ENCODE data around the gene NEK1.

NEK1 gene

GRCh38 chr4:169611991-169612870, at the start of gene NEK1:
Gene NEK1 (minus strand): TSS chr4:169612583. CDS start chr4:169602630, 9,953 bp downstream.
- no peak for FAIRE-seq

GRCh38 chr4:169661761-169662160, 49.4 kb upstream of the NEK1 start:
- no peak for FAIRE-seq

- no peak for FAIRE-seq
These were observed 48.5 kb upstream of the NEK1 start for GRCh38 chr4:169660929-169661328.

GRCh38 chr4:169659716-169660670, 47.6 kb upstream of the NEK1 start:
- peak; percentile 13 for FAIRE-seq

- FAIRE-seq, result no peak
These were observed 46.8 kb upstream of the NEK1 start for GRCh38 chr4:169658975-169659715.

GRCh38 chr4:169658196-169658595, 45.8 kb upstream of the NEK1 start:
- FAIRE-seq, result no peak

GRCh38 chr4:169657470-169658107, 45.2 kb upstream of the NEK1 start:
- no peak for FAIRE-seq

- no peak for FAIRE-seq
These were observed 43.0 kb upstream of the NEK1 start for GRCh38 chr4:169655401-169655800.

GRCh38 chr4:169652535-169652934, 40.2 kb upstream of the NEK1 start:
- FAIRE-seq, result no peak

- FAIRE-seq, result no peak
These were observed 38.0 kb upstream of the NEK1 start for GRCh38 chr4:169650227-169650936.

- no peak for FAIRE-seq
These were observed 37.3 kb upstream of the NEK1 start for GRCh38 chr4:169649545-169650226.

GRCh38 chr4:169645627-169646026, 33.2 kb upstream of the NEK1 start:
- FAIRE-seq, result no peak

GRCh38 chr4:169644802-169645201, 32.4 kb upstream of the NEK1 start:
- FAIRE-seq, result no peak

GRCh38 chr4:169640261-169640870, 28.0 kb upstream of the NEK1 start:
- no peak for FAIRE-seq

- FAIRE-seq, result no peak
These were observed 22.6 kb upstream of the NEK1 start for GRCh38 chr4:169634975-169635374.

GRCh38 chr4:169632896-169633295, 20.5 kb upstream of the NEK1 start:
- no peak for FAIRE-seq

- no peak for FAIRE-seq
These were observed 17.7 kb upstream of the NEK1 start for GRCh38 chr4:169630069-169630468.

- no peak for FAIRE-seq
These were observed 16.2 kb upstream of the NEK1 start for GRCh38 chr4:169628579-169628978.

GRCh38 chr4:169627307-169627706, 14.9 kb upstream of the NEK1 start:
- no peak for FAIRE-seq

Measured in TTC549 (cell line).